ENCODE measurements around the gene TMEM63A. TPM values are rescaled to one million over a fixed set of nuclear protein-coding genes. Genes with fewer than 3 reads are reported as not detected.

The TMEM63A gene
- total and polyA plus RNA-seq, 2 of the 13 experiments (the other 11 are each of a cell fraction or from before 2014, with no cell fraction given), result 23.9 to 53.3 TPM

DNA sequence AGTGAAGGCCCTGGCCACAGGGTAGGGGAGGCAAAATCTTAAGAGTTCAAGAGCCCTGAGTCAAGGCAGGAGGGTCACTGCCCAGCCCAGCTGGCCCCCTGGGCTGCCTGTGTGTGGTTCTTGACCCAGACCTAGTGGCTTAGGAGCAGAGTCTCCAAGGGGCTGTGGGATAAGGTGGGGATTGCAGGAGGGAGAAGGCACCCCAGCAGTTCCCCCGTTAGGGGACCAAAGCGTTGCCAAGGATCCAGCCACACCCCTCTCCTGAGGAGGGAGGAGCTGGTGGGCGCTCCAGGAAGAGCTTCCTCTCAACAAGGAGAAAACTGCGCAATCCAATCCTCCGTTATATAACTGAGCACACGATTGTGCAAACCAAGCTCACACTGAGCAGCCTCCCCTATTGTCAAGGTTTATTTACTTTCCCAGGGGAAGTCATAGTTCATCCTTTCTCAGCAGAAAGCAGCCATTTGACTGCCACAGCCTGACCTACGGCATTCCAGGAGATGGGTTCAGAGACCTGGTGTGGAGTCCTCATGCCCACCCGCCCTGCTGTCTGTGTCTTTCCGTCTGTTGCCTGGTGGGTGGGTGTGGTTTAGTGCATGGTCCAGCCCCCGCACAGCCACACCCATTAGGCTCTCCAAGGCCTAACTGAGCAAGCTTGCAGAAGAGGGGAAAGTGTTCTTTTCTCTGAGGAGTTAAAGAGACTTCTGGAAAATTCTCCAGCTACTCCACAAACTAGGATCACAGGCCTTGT is 68.8 kb downstream of the TMEM63A start (continued):
- TF ChIP-seq, protein P1, sequence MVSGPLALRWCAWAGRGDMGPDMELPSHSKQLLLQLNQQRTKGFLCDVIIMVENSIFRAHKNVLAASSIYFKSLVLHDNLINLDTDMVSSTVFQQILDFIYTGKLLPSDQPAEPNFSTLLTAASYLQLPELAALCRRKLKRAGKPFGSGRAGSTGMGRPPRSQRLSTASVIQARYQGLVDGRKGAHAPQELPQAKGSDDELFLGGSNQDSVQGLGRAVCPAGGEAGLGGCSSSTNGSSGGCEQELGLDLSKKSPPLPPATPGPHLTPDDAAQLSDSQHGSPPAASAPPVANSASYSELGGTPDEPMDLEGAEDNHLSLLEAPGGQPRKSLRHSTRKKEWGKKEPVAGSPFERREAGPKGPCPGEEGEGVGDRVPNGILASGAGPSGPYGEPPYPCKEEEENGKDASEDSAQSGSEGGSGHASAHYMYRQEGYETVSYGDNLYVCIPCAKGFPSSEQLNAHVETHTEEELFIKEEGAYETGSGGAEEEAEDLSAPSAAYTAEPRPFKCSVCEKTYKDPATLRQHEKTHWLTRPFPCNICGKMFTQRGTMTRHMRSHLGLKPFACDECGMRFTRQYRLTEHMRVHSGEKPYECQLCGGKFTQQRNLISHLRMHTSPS (CRISPR knock-in tag; IDR thresholded peaks at IDR 0.05; ENCODE audit: low read depth), result peak; percentile 96
- TF ChIP-seq GATA4 (IDR thresholded peaks at IDR 0.05; ENCODE audit: borderline replicate concordance, low read depth) (peak; percentile 72; the same call in 1 of the 2 replicates), HOXD1 (CRISPR knock-in tag; IDR thresholded peaks at IDR 0.05) (peak; percentile 85; the same call in 1 of the 2 replicates), JDP2 (CRISPR knock-in tag; IDR thresholded peaks at IDR 0.05; ENCODE audit: borderline replicate concordance) (no peak), KDM6A (CRISPR knock-in tag; IDR thresholded peaks at IDR 0.05; ENCODE audit: low read depth) (peak; percentile 81), TMF1 (CRISPR knock-in tag; IDR thresholded peaks at IDR 0.05; ENCODE audit: low read depth) (no peak), NCOA2 (CRISPR knock-in tag; IDR thresholded peaks at IDR 0.05) (peak; percentile 97), ZNF878 (CRISPR knock-in tag; IDR thresholded peaks at IDR 0.05) (no peak), ZNF350 (CRISPR knock-in tag; IDR thresholded peaks at IDR 0.05; ENCODE audit: borderline replicate concordance, low read depth) (peak; percentile 95), SOX5 (CRISPR knock-in tag; IDR thresholded peaks at IDR 0.05; ENCODE audit: borderline replicate concordance) (peak; percentile 100), ZNF460 (CRISPR knock-in tag; IDR thresholded peaks at IDR 0.05; ENCODE audit: borderline replicate concordance) (peak; percentile 48; the same call in 1 of the 2 replicates), ZNF17 (CRISPR knock-in tag; IDR thresholded peaks at IDR 0.05) (no peak), RFXANK (CRISPR knock-in tag; IDR thresholded peaks at IDR 0.05) (peak; percentile 74; the same call in 1 of the 2 replicates), SNAI1 (CRISPR knock-in tag; IDR thresholded peaks at IDR 0.05; ENCODE audit: borderline replicate concordance) (0 out of 2 replicates have a peak, but pooled peaks have one; percentile 59), ESRRA (CRISPR knock-in tag; IDR thresholded peaks at IDR 0.05; ENCODE audit: low read depth) (peak; percentile 87), ZNF382 (CRISPR knock-in tag; IDR thresholded peaks at IDR 0.05; ENCODE audit: borderline replicate concordance) (no peak), CREM (IDR thresholded peaks at IDR 0.05) (peak; percentile 83), CREM (CRISPR knock-in tag; IDR thresholded peaks at IDR 0.05) (no peak), FIP1L1 (IDR thresholded peaks at IDR 0.05; ENCODE audit: borderline replicate concordance, insufficient read depth, low read depth, low read length) (no peak), ARNT2 (CRISPR knock-in tag; IDR thresholded peaks at IDR 0.05; ENCODE audit: low read depth) (peak; percentile 78; the same call in 1 of the 2 replicates), ZNF780A (CRISPR knock-in tag; IDR thresholded peaks at IDR 0.05) (no peak)
- TF ChIP-seq, protein P2, sequence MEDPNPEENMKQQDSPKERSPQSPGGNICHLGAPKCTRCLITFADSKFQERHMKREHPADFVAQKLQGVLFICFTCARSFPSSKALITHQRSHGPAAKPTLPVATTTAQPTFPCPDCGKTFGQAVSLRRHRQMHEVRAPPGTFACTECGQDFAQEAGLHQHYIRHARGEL (CRISPR knock-in tag; IDR thresholded peaks at IDR 0.05), result no peak
- TF ChIP-seq, protein P3, sequence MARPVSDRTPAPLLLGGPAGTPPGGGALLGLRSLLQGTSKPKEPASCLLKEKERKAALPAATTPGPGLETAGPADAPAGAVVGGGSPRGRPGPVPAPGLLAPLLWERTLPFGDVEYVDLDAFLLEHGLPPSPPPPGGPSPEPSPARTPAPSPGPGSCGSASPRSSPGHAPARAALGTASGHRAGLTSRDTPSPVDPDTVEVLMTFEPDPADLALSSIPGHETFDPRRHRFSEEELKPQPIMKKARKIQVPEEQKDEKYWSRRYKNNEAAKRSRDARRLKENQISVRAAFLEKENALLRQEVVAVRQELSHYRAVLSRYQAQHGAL (CRISPR knock-in tag; IDR thresholded peaks at IDR 0.05; ENCODE audit: not compliant biosample characterization), result peak; percentile 94
- TF ChIP-seq, protein P4, sequence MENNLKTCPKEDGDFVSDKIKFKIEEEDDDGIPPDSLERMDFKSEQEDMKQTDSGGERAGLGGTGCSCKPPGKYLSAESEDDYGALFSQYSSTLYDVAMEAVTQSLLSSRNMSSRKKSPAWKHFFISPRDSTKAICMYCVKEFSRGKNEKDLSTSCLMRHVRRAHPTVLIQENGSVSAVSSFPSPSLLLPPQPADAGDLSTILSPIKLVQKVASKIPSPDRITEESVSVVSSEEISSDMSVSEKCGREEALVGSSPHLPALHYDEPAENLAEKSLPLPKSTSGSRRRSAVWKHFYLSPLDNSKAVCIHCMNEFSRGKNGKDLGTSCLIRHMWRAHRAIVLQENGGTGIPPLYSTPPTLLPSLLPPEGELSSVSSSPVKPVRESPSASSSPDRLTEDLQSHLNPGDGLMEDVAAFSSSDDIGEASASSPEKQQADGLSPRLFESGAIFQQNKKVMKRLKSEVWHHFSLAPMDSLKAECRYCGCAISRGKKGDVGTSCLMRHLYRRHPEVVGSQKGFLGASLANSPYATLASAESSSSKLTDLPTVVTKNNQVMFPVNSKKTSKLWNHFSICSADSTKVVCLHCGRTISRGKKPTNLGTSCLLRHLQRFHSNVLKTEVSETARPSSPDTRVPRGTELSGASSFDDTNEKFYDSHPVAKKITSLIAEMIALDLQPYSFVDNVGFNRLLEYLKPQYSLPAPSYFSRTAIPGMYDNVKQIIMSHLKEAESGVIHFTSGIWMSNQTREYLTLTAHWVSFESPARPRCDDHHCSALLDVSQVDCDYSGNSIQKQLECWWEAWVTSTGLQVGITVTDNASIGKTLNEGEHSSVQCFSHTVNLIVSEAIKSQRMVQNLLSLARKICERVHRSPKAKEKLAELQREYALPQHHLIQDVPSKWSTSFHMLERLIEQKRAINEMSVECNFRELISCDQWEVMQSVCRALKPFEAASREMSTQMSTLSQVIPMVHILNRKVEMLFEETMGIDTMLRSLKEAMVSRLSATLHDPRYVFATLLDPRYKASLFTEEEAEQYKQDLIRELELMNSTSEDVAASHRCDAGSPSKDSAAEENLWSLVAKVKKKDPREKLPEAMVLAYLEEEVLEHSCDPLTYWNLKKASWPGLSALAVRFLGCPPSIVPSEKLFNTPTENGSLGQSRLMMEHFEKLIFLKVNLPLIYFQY (CRISPR knock-in tag; IDR thresholded peaks at IDR 0.05; ENCODE audit: borderline replicate concordance), result peak; percentile 80

Measured in HepG2 (cell line).